ENCODE measurements around the gene SERPINA5. TPM values are rescaled to one million over a fixed set of nuclear protein-coding genes. Genes with fewer than 3 reads are reported as not detected.

Gene SERPINA5
- polyA plus RNA-seq, 1 donor from 2014 or later, result not detected

- no peak overlapping the region for H3K27ac Mint-ChIP-seq
- peaks cover 2% of the 10 kb centered on the region for H3K36me3 Mint-ChIP-seq
- no peaks in the 10 kb centered on the region for H3K27me3 Mint-ChIP-seq
- no peaks in the 10 kb centered on the region for H3K4me1 Mint-ChIP-seq
- H3K4me3 Mint-ChIP-seq, result no peak overlapping the region
- peaks cover 2 to 25% (median 13%) of the 10 kb centered on the region in 3 donors for H3K9me3 Mint-ChIP-seq
Observed at GRCh38 chr14:94614802-94615201, 33.6 kb downstream of the SERPINA5 start.

GRCh38 chr14:94615254-94615653, 34.0 kb downstream of the SERPINA5 start:
- H3K36me3 Mint-ChIP-seq, result peaks cover 2% of the 10 kb centered on the region
- H3K27ac Mint-ChIP-seq, result no peak overlapping the region
- H3K4me1 Mint-ChIP-seq, result no peaks in the 10 kb centered on the region
- no peaks in the 10 kb centered on the region for H3K27me3 Mint-ChIP-seq
- H3K4me3 Mint-ChIP-seq, result no peak overlapping the region
- H3K9me3 Mint-ChIP-seq, result peaks cover 2 to 29% (median 13%) of the 10 kb centered on the region in 3 donors

GRCh38 chr14:94615823-94616570, 34.8 kb downstream of the SERPINA5 start:
- H3K4me1 Mint-ChIP-seq, result no peaks in the 10 kb centered on the region
- H3K4me3 Mint-ChIP-seq, result no peak overlapping the region
- H3K27me3 Mint-ChIP-seq, result peaks cover 3% of the 10 kb centered on the region
- H3K27ac Mint-ChIP-seq, result no peak overlapping the region
- peaks cover 4 to 32% (median 12%) of the 10 kb centered on the region in 3 donors for H3K9me3 Mint-ChIP-seq
- peaks cover 2% of the 10 kb centered on the region for H3K36me3 Mint-ChIP-seq

- no peak overlapping the region for H3K4me3 Mint-ChIP-seq
- H3K27ac Mint-ChIP-seq, result no peak overlapping the region
- H3K27me3 Mint-ChIP-seq, result peaks cover 7% of the 10 kb centered on the region
- H3K36me3 Mint-ChIP-seq, result peaks cover 2% of the 10 kb centered on the region
- H3K9me3 Mint-ChIP-seq, result peaks cover 4 to 32% (median 14%) of the 10 kb centered on the region in 3 donors
- no peaks in the 10 kb centered on the region for H3K4me1 Mint-ChIP-seq
Observed at GRCh38 chr14:94617366-94617941, 36.2 kb downstream of the SERPINA5 start.

- H3K9me3 Mint-ChIP-seq, result peaks cover 4 to 32% (median 14%) of the 10 kb centered on the region in 3 donors
- H3K4me3 Mint-ChIP-seq, result peak overlapping the region in 1 of 4 donors; percentile 10
- no peak overlapping the region for H3K27ac Mint-ChIP-seq
- H3K4me1 Mint-ChIP-seq, result no peaks in the 10 kb centered on the region
- H3K36me3 Mint-ChIP-seq, result peaks cover 2% of the 10 kb centered on the region
- peaks cover 9% of the 10 kb centered on the region for H3K27me3 Mint-ChIP-seq
Observed at GRCh38 chr14:94617988-94618822, 37.0 kb downstream of the SERPINA5 start.

GRCh38 chr14:94619297-94619696, 38.1 kb downstream of the SERPINA5 start:
- Mint-ChIP-seq H3K27me3 (peaks cover 9% of the 10 kb centered on the region), H3K4me1 (no peaks in the 10 kb centered on the region), H3K9me3 (peaks cover 4 to 32% (median 14%) of the 10 kb centered on the region in 3 donors), H3K36me3 (peaks cover 2% of the 10 kb centered on the region), H3K27ac (no peak overlapping the region), H3K4me3 (no peak overlapping the region)

- H3K27ac Mint-ChIP-seq, result no peak overlapping the region
- peaks cover 9% of the 10 kb centered on the region for H3K27me3 Mint-ChIP-seq
- peaks cover 4 to 32% (median 14%) of the 10 kb centered on the region in 3 donors for H3K9me3 Mint-ChIP-seq
- H3K36me3 Mint-ChIP-seq, result peaks cover 2% of the 10 kb centered on the region
- no peaks in the 10 kb centered on the region for H3K4me1 Mint-ChIP-seq
- H3K4me3 Mint-ChIP-seq, result no peak overlapping the region
Observed at GRCh38 chr14:94620597-94620996, 39.4 kb downstream of the SERPINA5 start.

- Mint-ChIP-seq H3K27me3 (peaks cover 9% of the 10 kb centered on the region), H3K4me1 (no peaks in the 10 kb centered on the region), H3K27ac (peak overlapping the region in 1 of 3 donors; percentile 92), H3K36me3 (peaks cover 2% of the 10 kb centered on the region), H3K4me3 (no peak overlapping the region), H3K9me3 (peaks cover 4 to 32% (median 12%) of the 10 kb centered on the region in 3 donors)
Observed at GRCh38 chr14:94621358-94622134, 40.3 kb downstream of the SERPINA5 start.

GRCh38 chr14:94622653-94623421, 41.6 kb downstream of the SERPINA5 start:
- Mint-ChIP-seq H3K9me3 (peaks cover 4 to 24% (median 6%) of the 10 kb centered on the region in 3 donors), H3K4me3 (no peak overlapping the region), H3K4me1 (no peaks in the 10 kb centered on the region), H3K27me3 (peaks cover 9% of the 10 kb centered on the region), H3K36me3 (peaks cover 2% of the 10 kb centered on the region), H3K27ac (no peak overlapping the region)

- Mint-ChIP-seq H3K4me3 (no peak overlapping the region), H3K27me3 (peaks cover 9% of the 10 kb centered on the region), H3K4me1 (no peaks in the 10 kb centered on the region), H3K36me3 (peaks cover 2% of the 10 kb centered on the region), H3K9me3 (peaks cover 4 to 19% (median 6%) of the 10 kb centered on the region in 3 donors), H3K27ac (no peak overlapping the region)
Observed at GRCh38 chr14:94623422-94623809, 42.2 kb downstream of the SERPINA5 start.

- Mint-ChIP-seq H3K36me3 (no peaks in the 10 kb centered on the region), H3K9me3 (peaks cover 1 to 14% (median 2%) of the 10 kb centered on the region in 3 donors), H3K27me3 (peaks cover 9% of the 10 kb centered on the region), H3K4me1 (no peaks in the 10 kb centered on the region), H3K4me3 (no peak overlapping the region), H3K27ac (no peak overlapping the region)
Observed at GRCh38 chr14:94623856-94624499, 42.8 kb downstream of the SERPINA5 start.

- no peaks in the 10 kb centered on the region for H3K36me3 Mint-ChIP-seq
- peaks cover 9% of the 10 kb centered on the region for H3K27me3 Mint-ChIP-seq
Observed at GRCh38 chr14:94624537-94625352, 43.5 kb downstream of the SERPINA5 start.

GRCh38 chr14:94625353-94625635, 44.1 kb downstream of the SERPINA5 start:
- Mint-ChIP-seq H3K4me1 (no peaks in the 10 kb centered on the region), H3K36me3 (no peaks in the 10 kb centered on the region), H3K27me3 (peaks cover 9% of the 10 kb centered on the region), H3K27ac (no peak overlapping the region), H3K9me3 (peaks cover 2 to 6% (median 3%) of the 10 kb centered on the region in 3 donors), H3K4me3 (no peak overlapping the region)

More at GRCh38 chr14:94624537-94625352, 43.5 kb downstream of the SERPINA5 start:
- Mint-ChIP-seq H3K9me3 (peaks cover 1 to 8% (median 2%) of the 10 kb centered on the region in 3 donors), H3K27ac (no peak overlapping the region), H3K4me3 (no peak overlapping the region), H3K4me1 (no peaks in the 10 kb centered on the region)

Data from IgD-negative memory B cell (primary cell).